Esophagus muscularis mucosa (tissue), 3 donors: ENCODE results near the gene MAGI2.

Source experiments
- CTCF ChIP-seq, 3 experiments: fragments of 200-600 bp in 2 of 3; fragments of 450-650 bp in 1 of 3; sonication (generic) in 2 of 3; IDR thresholded peaks; one replicate each; pipeline ENCODE4 v1.5.1; 2017 to 2019; ENCODE audit warnings: antibody characterized with exemption in 3 of 3, mild to moderate bottlenecking in 2 of 3, moderate library complexity in 1 of 3
- POLR2A ChIP-seq: fragments of 450-650 bp; IDR thresholded peaks from one replicate; pipeline ENCODE4 v1.6.1; 2017; ENCODE audit warnings: antibody characterized with exemption, moderate library complexity, mild to moderate bottlenecking, low read depth
- POLR2AphosphoS5 ChIP-seq, 2 donors: sonication (generic); formaldehyde crosslinking; IDR thresholded peaks; one replicate each; pipeline ENCODE4 v1.6.1; 2017; ENCODE audit warnings: antibody characterized with exemption in 2 of 2

- no peak for TF ChIP-seq CTCF (IDR thresholded peaks at IDR 0.05)
- no peak for TF ChIP-seq POLR2AphosphoS5 (IDR thresholded peaks at IDR 0.05)
- no peak for TF ChIP-seq POLR2A
Observed at GRCh38 chr7:79286181-79286580, 167.3 kb downstream of the MAGI2 start.
